ENCODE measurements around the gene NGDN. TPM values are rescaled to one million over a fixed set of nuclear protein-coding genes. Genes with fewer than 3 reads are reported as not detected.

Gene NGDN
- total and polyA plus RNA-seq, 3 donors from 2014 or later, result 47.5 to 57.9 (median 48.7) TPM

DNA sequence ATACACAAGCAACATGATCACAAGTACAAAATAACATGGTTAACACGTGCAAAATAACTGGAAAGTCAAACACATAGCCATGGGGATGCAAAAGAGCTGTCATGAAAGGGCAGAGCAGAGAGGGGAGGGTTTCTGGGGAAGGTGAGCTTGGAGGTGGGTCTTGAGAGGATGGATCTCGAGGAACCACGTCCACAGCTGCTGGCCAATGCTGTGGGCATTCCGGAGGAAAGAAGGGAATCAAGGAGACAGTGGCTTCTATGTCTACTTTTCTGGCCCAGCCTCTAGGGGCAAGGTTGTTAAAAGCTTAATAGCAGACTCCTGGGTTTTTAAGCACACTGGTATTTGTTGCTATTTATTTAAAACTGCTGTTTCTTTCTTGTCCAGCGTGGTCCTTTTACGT lies 25.6 kb upstream of the NGDN start:
- Histone ChIP-seq H3K4me1 (no peaks in the 10 kb centered on the region), H3K36me3 (ENCODE audit: low read depth, missing control alignments) (no peaks in the 10 kb centered on the region), H3K27ac (no peak overlapping the region), H3K4me3 (no peak overlapping the region), H3K27me3 (no peaks in the 10 kb centered on the region), H3K9me3 (no peaks in the 10 kb centered on the region)
- DNase-seq, result peak; percentile 10
- intact Hi-C loops (cut with DNase I; ENCODE audit: low total_unique reads), result loop anchor here (10.0 kb wide), 1 partner anchor 109 kb away; no protein-coding TSS in a partner anchor
- TF ChIP-seq POLR2A (IDR thresholded peaks at IDR 0.05), result no peak
- TF ChIP-seq, protein P1, sequence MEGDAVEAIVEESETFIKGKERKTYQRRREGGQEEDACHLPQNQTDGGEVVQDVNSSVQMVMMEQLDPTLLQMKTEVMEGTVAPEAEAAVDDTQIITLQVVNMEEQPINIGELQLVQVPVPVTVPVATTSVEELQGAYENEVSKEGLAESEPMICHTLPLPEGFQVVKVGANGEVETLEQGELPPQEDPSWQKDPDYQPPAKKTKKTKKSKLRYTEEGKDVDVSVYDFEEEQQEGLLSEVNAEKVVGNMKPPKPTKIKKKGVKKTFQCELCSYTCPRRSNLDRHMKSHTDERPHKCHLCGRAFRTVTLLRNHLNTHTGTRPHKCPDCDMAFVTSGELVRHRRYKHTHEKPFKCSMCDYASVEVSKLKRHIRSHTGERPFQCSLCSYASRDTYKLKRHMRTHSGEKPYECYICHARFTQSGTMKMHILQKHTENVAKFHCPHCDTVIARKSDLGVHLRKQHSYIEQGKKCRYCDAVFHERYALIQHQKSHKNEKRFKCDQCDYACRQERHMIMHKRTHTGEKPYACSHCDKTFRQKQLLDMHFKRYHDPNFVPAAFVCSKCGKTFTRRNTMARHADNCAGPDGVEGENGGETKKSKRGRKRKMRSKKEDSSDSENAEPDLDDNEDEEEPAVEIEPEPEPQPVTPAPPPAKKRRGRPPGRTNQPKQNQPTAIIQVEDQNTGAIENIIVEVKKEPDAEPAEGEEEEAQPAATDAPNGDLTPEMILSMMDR (IDR thresholded peaks at IDR 0.05), result no peak
- 78 to 85% methylated on average over 6 of the region's 6 CpGs for WGBS, 2 donors

DNA sequence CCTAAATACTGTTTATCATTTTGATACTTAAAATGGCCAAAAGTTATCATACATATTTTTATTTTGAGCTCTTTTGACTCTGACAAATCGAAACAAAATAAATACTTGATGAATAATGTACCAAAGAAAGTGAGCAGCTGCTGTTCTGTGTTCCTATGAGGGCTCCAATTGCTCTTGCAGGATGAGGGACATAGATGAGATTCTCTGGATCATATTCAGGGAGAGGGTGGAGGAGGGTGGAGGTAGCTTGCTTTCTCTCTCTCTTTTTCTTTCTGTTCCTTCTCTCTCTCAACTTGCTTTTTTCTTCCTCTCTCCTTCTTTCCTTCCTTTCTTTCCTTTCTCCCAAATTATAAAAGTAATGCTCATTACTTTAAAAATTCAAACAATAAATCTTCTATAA lies 25.2 kb upstream of the NGDN start:
- no peaks in the 10 kb centered on the region for H3K9me3 ChIP-seq
- no peaks in the 10 kb centered on the region for H3K36me3 ChIP-seq (ENCODE audit: low read depth, missing control alignments)
- intact Hi-C loops (cut with DNase I; ENCODE audit: low total_unique reads), result loop anchor here (10.0 kb wide), 1 partner anchor 110 kb away; no protein-coding TSS in a partner anchor
- H3K27me3 ChIP-seq, result no peaks in the 10 kb centered on the region
- no peak overlapping the region for H3K27ac ChIP-seq
- H3K4me3 ChIP-seq, result no peak overlapping the region
- no peaks in the 10 kb centered on the region for H3K4me1 ChIP-seq
- TF ChIP-seq POLR2A (IDR thresholded peaks at IDR 0.05), result no peak
- TF ChIP-seq, protein P1 (IDR thresholded peaks at IDR 0.05), result no peak
- 56 to 65% methylated on average over 1 of the region's 1 CpG for WGBS, 2 donors
- DNase-seq, result no peak

DNA sequence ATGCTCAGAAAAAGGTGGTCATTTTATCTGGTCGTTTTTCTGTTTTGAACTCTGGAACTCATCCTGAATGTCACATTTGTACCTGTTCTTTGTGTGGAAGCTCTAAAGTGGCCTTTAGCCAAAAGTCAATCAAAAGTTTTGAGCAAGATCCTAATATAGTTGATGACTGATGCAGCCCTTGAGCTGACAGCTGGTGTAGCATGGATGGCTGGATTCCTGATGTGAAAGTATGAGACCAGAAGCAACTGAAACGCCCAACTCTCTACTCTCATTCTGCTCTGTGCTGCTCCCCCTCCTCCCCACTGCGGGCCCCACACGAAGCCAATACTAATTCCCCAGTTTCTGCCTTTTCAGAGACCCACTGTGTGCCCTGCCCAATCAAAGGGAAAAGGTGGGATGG lies 23.7 kb upstream of the NGDN start:
- peak; percentile 4 for DNase-seq
- 81% methylated on average over 4 of the region's 4 CpGs for WGBS, 2 donors
- TF ChIP-seq POLR2A (IDR thresholded peaks at IDR 0.05), result no peak
- TF ChIP-seq, protein P1 (IDR thresholded peaks at IDR 0.05), result no peak
- H3K9me3 ChIP-seq, result no peaks in the 10 kb centered on the region
- H3K4me3 ChIP-seq, result no peak overlapping the region
- intact Hi-C loops (cut with DNase I; ENCODE audit: low total_unique reads), result loop anchor here (10.0 kb wide), 1 partner anchor 111 kb away; no protein-coding TSS in a partner anchor
- H3K4me1 ChIP-seq, result no peaks in the 10 kb centered on the region
- H3K36me3 ChIP-seq (ENCODE audit: low read depth, missing control alignments), result no peaks in the 10 kb centered on the region
- no peaks in the 10 kb centered on the region for H3K27me3 ChIP-seq
- H3K27ac ChIP-seq, result no peak overlapping the region

DNA sequence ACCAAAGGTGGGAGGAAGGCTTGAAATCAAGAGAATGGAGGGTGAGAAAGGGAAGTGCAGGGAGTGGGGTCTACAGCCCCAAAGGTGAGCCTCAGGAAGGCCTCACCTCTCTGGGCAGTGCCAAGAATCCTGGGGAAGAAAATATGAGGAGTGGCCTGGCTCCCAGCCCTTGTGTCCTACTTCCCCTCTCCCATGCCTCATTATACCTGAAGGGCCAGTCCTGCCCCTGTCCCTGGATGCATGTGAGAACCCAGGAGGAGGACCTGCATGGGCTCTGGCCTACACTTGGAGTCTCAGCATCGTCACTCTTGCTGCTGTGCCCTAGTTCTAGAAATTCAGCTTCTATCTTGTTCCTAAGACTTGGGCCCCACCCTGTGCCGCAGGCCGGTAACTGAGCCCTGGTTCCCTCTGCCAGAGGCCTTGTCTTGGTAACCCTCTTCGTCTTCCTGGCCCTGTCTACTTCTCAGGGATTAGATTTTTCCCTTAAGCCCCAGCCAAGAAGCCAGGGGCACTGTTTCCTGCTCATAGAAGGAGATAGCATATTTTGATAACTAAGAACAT lies 23.1 kb upstream of the NGDN start:
- peak; percentile 56 for DNase-seq
- no peaks in the 10 kb centered on the region for H3K27me3 ChIP-seq
- WGBS, 2 donors, result 47 to 56% methylated on average over 4 of the region's 4 CpGs
- TF ChIP-seq, protein P1 (IDR thresholded peaks at IDR 0.05), result no peak
- TF ChIP-seq POLR2A (IDR thresholded peaks at IDR 0.05), result no peak
- intact Hi-C loops (cut with DNase I; ENCODE audit: low total_unique reads), result loop anchor here (10.0 kb wide), 1 partner anchor 112 kb away; no protein-coding TSS in a partner anchor
- H3K4me1 ChIP-seq, result no peaks in the 10 kb centered on the region
- H3K9me3 ChIP-seq, result no peaks in the 10 kb centered on the region
- peak overlapping the region in 1 of 2 donors; percentile 21 for H3K27ac ChIP-seq
- H3K36me3 ChIP-seq (ENCODE audit: low read depth, missing control alignments), result no peaks in the 10 kb centered on the region
- H3K4me3 ChIP-seq, result no peak overlapping the region
